Lower lobe of right lung (tissue), 2 donors: ENCODE results near the gene ZNF584. TPM values are rescaled to one million over a fixed set of nuclear protein-coding genes. Genes with fewer than 3 reads are reported as not detected.

Source experiments
- ATAC-seq, 2 donors: fragments of 200-7000 bp; cut with Tn5 transposase; one replicate each; pipeline ENCODE4 v1.9.1; 2020 to 2022; ENCODE audit warnings: mild to moderate bottlenecking in 2 of 2, moderate library complexity in 2 of 2
- DNase-seq: peaks from one replicate; pipeline ENCODE4 v3.0.0-alpha.2; 2020
- H3K27ac ChIP-seq: fragments of 200-600 bp; one replicate; pipeline ENCODE4 v1.8.0; 2022
- H3K27me3 ChIP-seq: fragments of 200-600 bp; one replicate; pipeline ENCODE4 v1.8.0; 2022; ENCODE audit warnings: low read depth
- H3K36me3 ChIP-seq: fragments of 200-600 bp; one replicate; pipeline ENCODE4 v1.8.0; 2022; ENCODE audit warnings: mild to moderate bottlenecking
- H3K4me1 ChIP-seq: fragments of 200-600 bp; one replicate; pipeline ENCODE4 v1.8.0; 2022
- H3K4me3 ChIP-seq: fragments of 200-600 bp; one replicate; pipeline ENCODE4 v1.8.0; 2022; ENCODE audit warnings: mild to moderate bottlenecking
- H3K9me3 ChIP-seq: fragments of 200-600 bp; one replicate; pipeline ENCODE4 v1.8.0; 2022
- CTCF ChIP-seq: fragments of 200-600 bp; IDR thresholded peaks from one replicate; pipeline ENCODE4 v1.8.0; 2022; ENCODE audit warnings: antibody characterized with exemption, mild to moderate bottlenecking
- intact Hi-C: fragments of 100-400 bp; cut with DNase I; formaldehyde crosslinking; loops from one replicate; pipeline ENCODE4 v1.11.0; 2022
- total RNA-seq: library from RNA; stranded (reverse); fragmentation: NEBNext Ultra II Directional; extraction: Animal tissue kit (Norgen Biotek cat#: 25700); gene quantifications from one replicate; pipeline ENCODE4 v1.2.1, GENCODE V29; 2021
- donor health status: DM: no; HTN: yes; CAD: no; lungs with severe emphysema.

The ZNF584 gene
- total RNA-seq, 1 donor from 2014 or later: 10.0 TPM

GRCh38 chr19:58450856-58451357 is 42.5 kb downstream of the ZNF584 start:
- Histone ChIP-seq H3K4me1 (peaks cover 7% of the 10 kb centered on the region), H3K36me3 (no peaks in the 10 kb centered on the region), H3K27me3 (peaks cover 8% of the 10 kb centered on the region), H3K9me3 (no peaks in the 10 kb centered on the region), H3K4me3 (peak overlapping the region; percentile 98), H3K27ac (peak overlapping the region; percentile 83)
- no peak for TF ChIP-seq CTCF
- intact Hi-C loops: no loop called here
- peak; percentile 41 to 51 for ATAC-seq
- no peak for DNase-seq

DNA sequence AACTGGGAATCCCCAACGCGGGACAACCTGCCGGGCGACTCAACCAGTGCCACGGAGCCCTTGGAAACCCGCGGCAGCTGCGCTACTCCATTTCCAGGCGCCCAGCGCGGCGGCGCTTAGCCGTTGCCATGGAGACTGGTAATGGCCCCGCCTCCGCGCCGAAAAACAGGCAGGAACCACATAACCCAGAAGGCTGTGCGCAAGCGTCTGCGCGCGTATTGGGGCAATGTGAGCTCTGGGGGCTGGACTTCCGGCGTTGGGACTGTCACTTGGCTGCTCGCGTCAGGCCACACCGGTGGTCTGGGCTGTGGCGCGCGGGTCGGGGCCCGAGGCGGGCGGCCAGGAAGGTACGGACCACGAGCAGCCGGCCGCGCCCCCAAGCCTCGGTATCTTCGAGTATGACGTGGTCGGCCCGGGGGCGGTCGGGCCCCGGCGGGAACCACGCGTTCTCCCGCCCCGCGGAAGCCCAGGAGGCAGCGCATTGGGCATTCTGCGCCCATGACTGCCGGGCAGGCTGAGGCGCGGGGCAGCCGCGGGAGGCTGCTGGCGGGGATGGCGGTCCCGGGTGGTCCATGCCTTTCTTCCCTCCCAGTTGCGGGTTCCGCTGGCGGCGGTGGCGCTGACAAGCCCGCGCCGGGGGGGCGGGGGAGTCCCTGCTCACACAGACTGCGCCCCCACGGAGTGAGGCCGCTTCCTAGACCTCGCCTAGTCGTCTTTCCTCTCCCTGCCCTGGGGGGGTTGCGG is 43.1 kb downstream of the ZNF584 start, which contains the start of gene ZNF324B:
TSS of gene ZNF324B (plus strand) at position 265 of the 744 bp plus-strand sequence. CDS start 2,080 bp downstream, outside the sequence.
- Histone ChIP-seq H3K36me3 (peaks cover 6% of the 10 kb centered on the region), H3K4me3 (peak within 1 kb of the TSS; percentile 98), H3K27me3 (peaks cover 8% of the 10 kb centered on the region), H3K9me3 (no peaks in the 10 kb centered on the region), H3K4me1 (peaks cover 7% of the 10 kb centered on the region), H3K27ac (peak within 1 kb of the TSS; percentile 83)
- TF ChIP-seq CTCF: no peak
- ATAC-seq: peak; percentile 98 to 99
- intact Hi-C loops: no loop called here
- DNase-seq: peak; percentile 98

- ATAC-seq (no peak), DNase-seq (no peak)
- Histone ChIP-seq H3K36me3 (peaks cover 15% of the 10 kb centered on the region), H3K4me1 (peaks cover 7% of the 10 kb centered on the region), H3K27me3 (peaks cover 3% of the 10 kb centered on the region), H3K4me3 (no peak overlapping the region), H3K27ac (no peak overlapping the region), H3K9me3 (no peaks in the 10 kb centered on the region)
- TF ChIP-seq CTCF: no peak
- intact Hi-C loops: no loop called here
These were observed 45.3 kb downstream of the ZNF584 start for GRCh38 chr19:58453743-58454142.

DNA sequence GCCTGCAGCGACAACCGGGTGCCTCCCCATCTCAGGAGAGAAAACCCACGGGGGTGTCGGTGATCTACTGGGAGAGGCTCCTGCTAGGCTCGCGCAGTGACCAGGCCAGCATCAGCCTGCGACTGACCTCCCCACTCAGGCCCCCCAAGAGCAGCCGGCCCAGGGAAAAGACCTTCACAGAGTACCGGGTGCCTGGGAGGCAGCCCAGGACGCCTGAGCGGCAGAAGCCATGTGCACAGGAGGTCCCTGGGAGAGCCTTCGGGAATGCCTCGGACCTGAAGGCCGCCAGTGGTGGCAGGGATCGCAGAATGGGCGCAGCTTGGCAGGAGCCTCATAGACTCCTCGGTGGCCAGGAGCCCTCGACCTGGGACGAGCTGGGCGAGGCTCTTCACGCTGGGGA is 46.9 kb downstream of the ZNF584 start:
- Histone ChIP-seq H3K9me3 (no peaks in the 10 kb centered on the region), H3K27ac (no peak overlapping the region), H3K27me3 (no peaks in the 10 kb centered on the region), H3K4me1 (peaks cover 7% of the 10 kb centered on the region), H3K36me3 (peaks cover 15% of the 10 kb centered on the region), H3K4me3 (no peak overlapping the region)
- no peak for TF ChIP-seq CTCF
- DNase-seq: no peak
- no peak for ATAC-seq
- intact Hi-C loops: no loop called here

DNA sequence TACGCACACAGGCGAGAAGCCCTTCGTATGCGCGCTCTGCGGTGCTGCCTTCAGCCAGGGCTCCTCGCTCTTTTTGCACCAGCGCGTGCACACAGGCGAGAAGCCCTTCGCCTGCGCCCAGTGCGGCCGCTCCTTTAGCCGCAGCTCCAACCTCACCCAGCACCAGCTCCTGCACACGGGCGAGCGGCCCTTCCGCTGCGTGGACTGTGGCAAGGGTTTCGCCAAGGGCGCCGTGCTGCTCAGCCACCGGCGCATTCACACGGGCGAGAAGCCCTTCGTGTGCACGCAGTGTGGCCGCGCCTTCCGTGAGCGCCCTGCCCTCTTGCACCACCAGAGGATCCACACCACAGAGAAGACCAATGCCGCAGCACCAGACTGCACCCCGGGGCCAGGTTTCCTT is 47.7 kb downstream of the ZNF584 start:
- no peak for TF ChIP-seq CTCF
- H3K36me3 ChIP-seq: peaks cover 15% of the 10 kb centered on the region
- no peak overlapping the region for H3K4me3 ChIP-seq
- H3K4me1 ChIP-seq: peaks cover under 1% of the 10 kb centered on the region
- ATAC-seq (no peak), DNase-seq (no peak)
- no peaks in the 10 kb centered on the region for H3K27me3 ChIP-seq
- H3K9me3 ChIP-seq: no peaks in the 10 kb centered on the region
- no peak overlapping the region for H3K27ac ChIP-seq
- intact Hi-C loops: no loop called here
